Astrocyte (in vitro differentiated cells and primary cell): Measurements from ENCODE around the gene KIF21B. TPM values are rescaled to one million over a fixed set of nuclear protein-coding genes. Genes with fewer than 3 reads are reported as not detected.

ENCODE experiments used
- DNase-seq: peaks from one replicate; pipeline ENCODE4 v3.0.0-alpha.2; 2010; ENCODE audit warnings: low read depth
- FAIRE-seq: peaks from 2 replicates; lab custom pipeline; 2011; peaks lifted over from hg19 to GRCh38; lab: Jason Lieb, UNC
- H2AFZ ChIP-seq: 2 replicates; pipeline ENCODE4 v1.6.0; 2012; ENCODE audit warnings: low read depth, low read length, inconsistent platforms
- H3K27ac ChIP-seq: 2 replicates; pipeline ENCODE4 v1.5.1; 2011; ENCODE audit warnings: low read depth, low read length, inconsistent platforms
- H3K27me3 ChIP-seq: 2 replicates; pipeline ENCODE4 v1.6.0; 2011; ENCODE audit warnings: low read length, inconsistent platforms; ENCODE audit not compliant: insufficient read depth
- H3K36me3 ChIP-seq: 2 replicates; pipeline ENCODE4 v1.5.1; 2011; ENCODE audit warnings: low read length, inconsistent platforms; ENCODE audit not compliant: insufficient read depth
- H3K4me1 ChIP-seq: 2 replicates; pipeline ENCODE4 v1.5.1; 2011; ENCODE audit warnings: low read length, inconsistent platforms; ENCODE audit not compliant: insufficient read depth
- H3K4me2 ChIP-seq: 2 replicates; pipeline ENCODE4 v1.6.0; 2012; ENCODE audit warnings: low read length, inconsistent platforms
- H3K4me3 ChIP-seq: 2 replicates; pipeline ENCODE4 v1.5.1; 2011; ENCODE audit warnings: low read depth, mild to moderate bottlenecking, low read length, inconsistent platforms; ENCODE audit not compliant: insufficient read depth
- H3K79me2 ChIP-seq: 2 replicates; pipeline ENCODE4 v1.6.0; 2012; ENCODE audit warnings: mild to moderate bottlenecking, low read length, inconsistent platforms; ENCODE audit not compliant: insufficient read depth
- H3K9ac ChIP-seq: 2 replicates; pipeline ENCODE4 v1.6.0; 2012; ENCODE audit warnings: mild to moderate bottlenecking, low read length, inconsistent platforms
- H3K9me3 ChIP-seq: 2 replicates; pipeline ENCODE4 v1.5.1; 2012; ENCODE audit warnings: low read depth, mild to moderate bottlenecking, low read length, inconsistent platforms; ENCODE audit not compliant: insufficient read depth
- H4K20me1 ChIP-seq: 2 replicates; pipeline ENCODE4 v1.6.0; 2012; ENCODE audit warnings: low read length, inconsistent platforms; ENCODE audit not compliant: insufficient read depth
- H3K27ac Mint-ChIP-seq: one replicate; pipeline ENCODE4 v1.8.0; 2021; ENCODE audit warnings: mild to moderate bottlenecking, mixed read lengths; ENCODE audit not compliant: unreplicated experiment
- H3K27me3 Mint-ChIP-seq: one replicate; pipeline ENCODE4 v1.8.0; 2021; ENCODE audit warnings: low read depth, mixed read lengths; ENCODE audit not compliant: unreplicated experiment
- H3K36me3 Mint-ChIP-seq: one replicate; pipeline ENCODE4 v1.8.0; 2021; ENCODE audit warnings: low read depth, mixed read lengths; ENCODE audit not compliant: unreplicated experiment
- H3K4me1 Mint-ChIP-seq: one replicate; pipeline ENCODE4 v1.8.0; 2021; ENCODE audit warnings: low read depth, mixed read lengths; ENCODE audit not compliant: unreplicated experiment
- H3K4me3 Mint-ChIP-seq: one replicate; pipeline ENCODE4 v1.8.0; 2021; ENCODE audit warnings: mild to moderate bottlenecking, moderate library complexity, mixed read lengths; ENCODE audit not compliant: unreplicated experiment
- H3K9me3 Mint-ChIP-seq: one replicate; pipeline ENCODE4 v1.8.0; 2021; ENCODE audit warnings: mild to moderate bottlenecking, mixed read lengths; ENCODE audit not compliant: unreplicated experiment
- EZH2 ChIP-seq: IDR thresholded peaks from 2 replicates; pipeline ENCODE4 v1.6.1; 2012; ENCODE audit warnings: mild to moderate bottlenecking, low read length, inconsistent platforms; ENCODE audit not compliant: insufficient read depth
- total RNA-seq: library from RNA; stranded (reverse); gene quantifications from 2 replicates; pipeline ENCODE4 v1.2.1, GENCODE V29; 2021
- TF ChIP-seq, protein P1 (sequence below): IDR thresholded peaks from 2 replicates; pipeline ENCODE4 v1.5.1; 2011; ENCODE audit warnings: low read depth, mild to moderate bottlenecking, inconsistent platforms, low read length, moderate library complexity; ENCODE audit not compliant: insufficient read depth

KIF21B gene
- total RNA-seq, 1 donor from 2014 or later, result 4.7 TPM

DNA sequence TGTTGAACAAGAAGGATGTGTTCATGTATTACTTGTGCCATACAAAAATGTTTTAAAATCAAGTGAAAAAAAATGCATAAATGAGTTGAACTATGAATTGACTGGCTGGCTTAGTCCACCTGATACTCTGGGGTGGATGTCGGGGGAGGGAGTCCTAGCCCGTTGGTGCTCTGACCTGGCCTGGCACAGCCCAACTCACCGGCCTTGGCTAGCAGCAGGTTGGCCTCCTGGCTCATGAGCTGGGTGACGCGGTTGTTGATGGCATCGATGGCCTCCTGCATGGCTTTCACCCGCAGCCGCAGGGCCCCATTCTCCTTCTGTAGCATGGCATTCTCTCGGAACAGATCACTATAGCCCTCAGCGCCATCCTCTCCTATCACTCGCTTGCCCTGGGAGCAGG lies 21.6 kb downstream of the KIF21B start:
- H3K9ac ChIP-seq, result no peak overlapping the region
- Mint-ChIP-seq H3K27ac (no peak overlapping the region), H3K4me1 (no peaks in the 10 kb centered on the region), H3K27me3 (peaks cover 8% of the 10 kb centered on the region), H3K9me3 (no peaks in the 10 kb centered on the region), H3K36me3 (peaks cover 14% of the 10 kb centered on the region), H3K4me3 (no peak overlapping the region)
- peaks cover 3% of the 10 kb centered on the region for H3K36me3 ChIP-seq
- H4K20me1 ChIP-seq, result no peaks in the 10 kb centered on the region
- TF ChIP-seq EZH2, result no peak
- TF ChIP-seq, protein P1, sequence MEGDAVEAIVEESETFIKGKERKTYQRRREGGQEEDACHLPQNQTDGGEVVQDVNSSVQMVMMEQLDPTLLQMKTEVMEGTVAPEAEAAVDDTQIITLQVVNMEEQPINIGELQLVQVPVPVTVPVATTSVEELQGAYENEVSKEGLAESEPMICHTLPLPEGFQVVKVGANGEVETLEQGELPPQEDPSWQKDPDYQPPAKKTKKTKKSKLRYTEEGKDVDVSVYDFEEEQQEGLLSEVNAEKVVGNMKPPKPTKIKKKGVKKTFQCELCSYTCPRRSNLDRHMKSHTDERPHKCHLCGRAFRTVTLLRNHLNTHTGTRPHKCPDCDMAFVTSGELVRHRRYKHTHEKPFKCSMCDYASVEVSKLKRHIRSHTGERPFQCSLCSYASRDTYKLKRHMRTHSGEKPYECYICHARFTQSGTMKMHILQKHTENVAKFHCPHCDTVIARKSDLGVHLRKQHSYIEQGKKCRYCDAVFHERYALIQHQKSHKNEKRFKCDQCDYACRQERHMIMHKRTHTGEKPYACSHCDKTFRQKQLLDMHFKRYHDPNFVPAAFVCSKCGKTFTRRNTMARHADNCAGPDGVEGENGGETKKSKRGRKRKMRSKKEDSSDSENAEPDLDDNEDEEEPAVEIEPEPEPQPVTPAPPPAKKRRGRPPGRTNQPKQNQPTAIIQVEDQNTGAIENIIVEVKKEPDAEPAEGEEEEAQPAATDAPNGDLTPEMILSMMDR, result no peak
- H3K27me3 ChIP-seq, result no peaks in the 10 kb centered on the region
- no peaks in the 10 kb centered on the region for H3K4me1 ChIP-seq
- H2AFZ ChIP-seq, result no peak overlapping the region
- no peaks in the 10 kb centered on the region for H3K9me3 ChIP-seq
- H3K4me2 ChIP-seq, result no peak overlapping the region
- no peak overlapping the region for H3K4me3 ChIP-seq
- H3K79me2 ChIP-seq, result no peaks in the 10 kb centered on the region
- FAIRE-seq (no peak), DNase-seq (no peak)
- H3K27ac ChIP-seq, result no peak overlapping the region

DNA sequence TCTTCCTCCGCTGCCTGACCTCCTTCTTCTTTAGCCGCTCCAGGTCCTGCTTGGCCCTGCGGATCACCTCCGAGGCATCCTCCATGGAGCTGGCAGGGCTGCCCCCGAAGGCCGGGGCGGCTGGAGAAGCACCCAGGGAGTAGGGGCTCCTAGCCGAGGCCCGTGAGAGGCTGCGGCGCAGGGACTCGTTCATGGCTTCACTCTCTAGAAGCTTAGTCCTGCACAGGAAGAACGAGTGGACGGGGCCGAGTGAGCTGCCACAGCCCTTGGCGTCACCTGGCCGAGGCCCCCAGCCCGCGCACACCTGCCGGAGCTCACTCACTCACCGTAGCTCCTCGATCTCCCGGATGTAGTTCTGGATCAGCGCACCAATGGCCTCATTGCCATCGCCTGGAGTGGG lies 23.1 kb downstream of the KIF21B start:
- H4K20me1 ChIP-seq, result no peaks in the 10 kb centered on the region
- no peak overlapping the region for H3K4me3 ChIP-seq
- H3K27me3 ChIP-seq, result no peaks in the 10 kb centered on the region
- H3K4me1 ChIP-seq, result no peaks in the 10 kb centered on the region
- H3K79me2 ChIP-seq, result no peaks in the 10 kb centered on the region
- Mint-ChIP-seq H3K9me3 (no peaks in the 10 kb centered on the region), H3K4me1 (no peaks in the 10 kb centered on the region), H3K27ac (no peak overlapping the region), H3K36me3 (peaks cover 25% of the 10 kb centered on the region), H3K27me3 (peaks cover 18% of the 10 kb centered on the region), H3K4me3 (no peak overlapping the region)
- TF ChIP-seq, protein P1, result no peak
- TF ChIP-seq EZH2, result no peak
- H2AFZ ChIP-seq, result no peak overlapping the region
- no peak overlapping the region for H3K9ac ChIP-seq
- no peak overlapping the region for H3K4me2 ChIP-seq
- no peaks in the 10 kb centered on the region for H3K9me3 ChIP-seq
- H3K27ac ChIP-seq, result no peak overlapping the region
- H3K36me3 ChIP-seq, result peaks cover 3% of the 10 kb centered on the region
- no peak for FAIRE-seq
- no peak for DNase-seq

DNA sequence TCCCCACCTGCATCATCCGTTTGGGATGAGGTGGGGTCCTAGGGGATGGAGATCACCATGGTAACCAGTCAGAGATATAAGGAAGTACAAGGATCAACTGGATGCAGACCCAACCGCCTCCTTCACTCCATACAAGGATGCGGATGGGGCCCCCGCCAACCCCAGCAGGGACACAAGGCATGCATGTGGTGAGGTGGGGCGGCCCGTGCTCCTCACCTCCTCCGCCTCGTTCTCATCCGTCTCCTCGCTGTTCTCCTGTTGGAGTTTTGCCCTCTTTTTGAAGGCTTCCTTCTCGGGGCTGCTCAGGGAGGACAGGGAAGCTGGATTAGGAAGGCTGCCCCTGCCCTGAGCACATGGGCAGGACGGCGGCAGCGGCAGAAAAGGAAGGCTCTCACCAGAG lies 23.8 kb downstream of the KIF21B start:
- DNase-seq (no peak), FAIRE-seq (no peak)
- no peak overlapping the region for H3K9ac ChIP-seq
- Mint-ChIP-seq H3K4me1 (no peaks in the 10 kb centered on the region), H3K27ac (no peak overlapping the region), H3K27me3 (peaks cover 20% of the 10 kb centered on the region), H3K4me3 (no peak overlapping the region), H3K9me3 (no peaks in the 10 kb centered on the region), H3K36me3 (peaks cover 28% of the 10 kb centered on the region)
- H3K79me2 ChIP-seq, result no peaks in the 10 kb centered on the region
- no peaks in the 10 kb centered on the region for H3K27me3 ChIP-seq
- H3K4me1 ChIP-seq, result no peaks in the 10 kb centered on the region
- no peak for TF ChIP-seq EZH2
- TF ChIP-seq, protein P1, result no peak
- H3K36me3 ChIP-seq, result peaks cover 3% of the 10 kb centered on the region
- H3K27ac ChIP-seq, result no peak overlapping the region
- no peaks in the 10 kb centered on the region for H4K20me1 ChIP-seq
- H3K9me3 ChIP-seq, result no peaks in the 10 kb centered on the region
- no peak overlapping the region for H3K4me3 ChIP-seq
- H3K4me2 ChIP-seq, result no peak overlapping the region
- no peak overlapping the region for H2AFZ ChIP-seq
